Omental fat pad (tissue), 4 donors: ENCODE measurements around the gene SSC5D. TPM values are rescaled to one million over a fixed set of nuclear protein-coding genes. Genes with fewer than 3 reads are reported as not detected.

Experiments
- ATAC-seq: fragments of 150-250 bp; one replicate; pipeline ENCODE4 v1.9.1; 2016; ENCODE audit warnings: mild to moderate bottlenecking, moderate library complexity; ENCODE audit not compliant: low FRiP score
- DNase-seq: peaks from one replicate; pipeline ENCODE4 v3.0.0-alpha.2; 2019; ENCODE audit warnings: low spot score
- total RNA-seq, 4 donors: library from RNA; depleted of rRNA; stranded (reverse); fragments of >200 nt; gene quantifications; one replicate each; pipeline ENCODE4 v1.1.0, GENCODE V29; 2016
- TF ChIP-seq, protein P1 (sequence below), 3 donors: fragments of 450-650 bp; IDR thresholded peaks; one replicate each; pipeline ENCODE4 v1.5.1; 2016 to 2017; ENCODE audit warnings: antibody characterized with exemption in 3 of 3, mild to moderate bottlenecking in 3 of 3, moderate library complexity in 2 of 3

Gene SSC5D
- 1 to 10 TPM; 1.6 to 6.1 (median 3.5) TPM for total RNA-seq

DNA sequence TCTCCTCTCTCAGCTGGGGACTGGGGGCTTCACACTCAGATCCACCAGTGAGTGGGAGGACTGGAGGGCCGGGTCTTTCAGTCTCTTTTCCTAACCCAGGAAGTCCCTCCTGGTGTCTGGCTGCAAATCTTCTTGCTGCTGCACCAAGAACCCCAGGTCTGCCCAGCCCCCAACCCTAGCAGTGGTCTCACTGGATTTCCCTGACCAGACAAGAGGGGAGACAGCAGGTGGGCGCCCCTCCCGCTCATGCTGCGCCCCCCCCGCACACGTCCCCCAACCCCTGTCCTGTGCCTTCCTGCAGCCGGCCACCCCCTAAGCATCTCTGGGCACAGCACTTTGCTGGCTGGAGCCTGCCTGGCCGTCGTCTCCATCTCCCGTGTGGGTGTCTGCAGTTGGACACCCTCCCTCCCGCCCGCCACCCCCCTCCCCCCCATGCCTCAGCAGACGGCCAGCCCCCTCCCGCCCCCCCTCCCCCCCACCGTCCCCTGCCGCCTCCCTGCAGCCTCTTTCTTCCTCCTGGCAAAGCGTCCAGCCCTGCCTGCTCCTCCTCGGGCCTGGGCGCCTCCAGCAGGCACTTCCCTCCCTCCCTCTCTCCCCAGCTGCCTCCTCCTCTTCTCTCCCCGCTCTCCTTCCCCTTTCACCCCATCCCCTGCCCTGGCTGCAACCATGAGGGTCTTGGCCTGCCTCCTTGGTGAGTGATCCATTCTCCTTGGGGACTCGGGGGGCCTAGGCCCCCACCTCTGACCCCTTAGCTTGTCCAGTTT is at the start of gene SSC5D:
Gene SSC5D, plus strand, starts transcription at position 513 of the 764 bp plus-strand sequence. Its CDS starts 154 bp downstream, at position 667.
- TF ChIP-seq, protein P1, sequence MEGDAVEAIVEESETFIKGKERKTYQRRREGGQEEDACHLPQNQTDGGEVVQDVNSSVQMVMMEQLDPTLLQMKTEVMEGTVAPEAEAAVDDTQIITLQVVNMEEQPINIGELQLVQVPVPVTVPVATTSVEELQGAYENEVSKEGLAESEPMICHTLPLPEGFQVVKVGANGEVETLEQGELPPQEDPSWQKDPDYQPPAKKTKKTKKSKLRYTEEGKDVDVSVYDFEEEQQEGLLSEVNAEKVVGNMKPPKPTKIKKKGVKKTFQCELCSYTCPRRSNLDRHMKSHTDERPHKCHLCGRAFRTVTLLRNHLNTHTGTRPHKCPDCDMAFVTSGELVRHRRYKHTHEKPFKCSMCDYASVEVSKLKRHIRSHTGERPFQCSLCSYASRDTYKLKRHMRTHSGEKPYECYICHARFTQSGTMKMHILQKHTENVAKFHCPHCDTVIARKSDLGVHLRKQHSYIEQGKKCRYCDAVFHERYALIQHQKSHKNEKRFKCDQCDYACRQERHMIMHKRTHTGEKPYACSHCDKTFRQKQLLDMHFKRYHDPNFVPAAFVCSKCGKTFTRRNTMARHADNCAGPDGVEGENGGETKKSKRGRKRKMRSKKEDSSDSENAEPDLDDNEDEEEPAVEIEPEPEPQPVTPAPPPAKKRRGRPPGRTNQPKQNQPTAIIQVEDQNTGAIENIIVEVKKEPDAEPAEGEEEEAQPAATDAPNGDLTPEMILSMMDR (IDR thresholded peaks at IDR 0.05), result no peak
- ATAC-seq, result no peak
- no peak for DNase-seq

DNA sequence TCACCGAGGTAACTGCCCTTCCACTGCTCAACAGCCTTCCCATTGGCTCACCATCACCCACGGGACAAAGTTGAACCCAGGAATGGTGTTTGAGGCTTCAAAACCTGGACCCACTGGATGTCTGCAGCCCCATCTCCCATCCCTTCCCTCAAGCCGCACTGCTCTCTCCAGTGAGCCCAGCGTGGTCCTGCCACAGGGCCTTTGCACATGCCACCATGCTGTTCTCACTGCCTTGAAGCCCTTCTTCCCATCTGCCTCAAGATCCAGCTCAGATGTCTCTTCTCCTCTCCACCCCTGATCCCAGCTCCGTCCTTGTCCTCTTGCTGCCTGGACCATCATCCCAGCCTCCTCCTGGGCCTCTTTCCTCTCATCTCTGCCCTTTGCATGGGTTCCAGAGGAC is 49.2 kb upstream of the SSC5D start:
- TF ChIP-seq, protein P1 (IDR thresholded peaks at IDR 0.05), result no peak
- ATAC-seq (no peak), DNase-seq (no peak)

DNA sequence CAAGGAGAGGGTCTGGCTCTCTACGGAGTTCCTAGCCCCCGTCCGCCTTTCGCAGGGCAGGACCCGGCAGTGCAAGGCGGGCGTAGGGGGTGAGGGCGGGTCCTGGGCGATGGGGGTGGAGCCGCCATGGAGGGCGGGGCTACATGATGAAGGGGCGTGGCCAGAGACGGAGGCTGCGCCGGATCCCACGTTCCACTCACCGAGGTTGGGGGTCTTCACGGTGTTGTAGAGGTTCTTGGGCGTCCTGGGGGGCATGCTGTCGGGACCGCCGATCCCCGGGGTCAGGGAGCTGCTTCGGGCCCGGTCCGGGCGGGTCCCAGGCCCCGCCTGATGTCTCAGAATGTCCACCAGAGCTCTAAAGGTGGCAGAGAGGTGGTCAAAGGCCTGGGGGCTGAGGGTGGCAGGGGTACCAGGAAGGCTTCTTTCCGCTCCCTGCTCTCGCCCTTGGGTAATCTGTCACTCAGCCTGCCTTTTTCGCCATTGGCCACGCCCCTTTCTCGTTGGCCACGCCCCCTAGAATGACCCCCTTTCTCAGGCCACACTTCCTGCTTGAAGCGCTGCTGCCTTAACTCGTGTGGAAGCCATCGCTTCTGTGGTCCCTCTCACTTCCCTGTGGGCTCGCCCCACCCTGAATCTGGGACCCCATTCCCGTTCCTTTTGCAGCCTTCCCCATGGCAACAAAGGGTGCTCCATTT is 47.7 kb upstream of the SSC5D start:
- DNase-seq (no peak), ATAC-seq (no peak)
- TF ChIP-seq, protein P1 (IDR thresholded peaks at IDR 0.05), result no peak

GRCh38 chr19:55441319-55441691 is 46.9 kb upstream of the SSC5D start:
- ATAC-seq (no peak), DNase-seq (no peak)
- TF ChIP-seq, protein P1 (IDR thresholded peaks at IDR 0.05), result no peak

- ATAC-seq (no peak), DNase-seq (no peak)
- TF ChIP-seq, protein P1 (IDR thresholded peaks at IDR 0.05), result no peak
Measured at GRCh38 chr19:55441692-55442321, 46.4 kb upstream of the SSC5D start.

- ATAC-seq (no peak), DNase-seq (no peak)
- TF ChIP-seq, protein P1 (IDR thresholded peaks at IDR 0.05), result no peak
Measured at GRCh38 chr19:55442372-55442961, 45.8 kb upstream of the SSC5D start.
